ENCODE measurements around the gene RNF19B.
"Not testable (repeated sequence)": the region's sequence is repeated elsewhere in the genome, so short reads cannot be mapped to it uniquely, and the experiment has no call there.

The RNF19B gene

GRCh38 chr1:32964461-32965250 is at the start of gene RNF19B:
RNF19B (minus strand) TSS chr1:32964809; CDS start chr1:32964685, 124 bp downstream.
- FAIRE-seq = peak; percentile 37

GRCh38 chr1:33013791-33014190 is 49.2 kb upstream of the RNF19B start:
- FAIRE-seq = no peak

- no peak for FAIRE-seq
Measured at GRCh38 chr1:33012165-33012564, 47.6 kb upstream of the RNF19B start.

- no peak for FAIRE-seq
Measured at GRCh38 chr1:33010932-33011731, 46.5 kb upstream of the RNF19B start.

- FAIRE-seq = no peak
Measured at GRCh38 chr1:33009561-33009960, 45.0 kb upstream of the RNF19B start.

GRCh38 chr1:33008051-33008914 is 43.7 kb upstream of the RNF19B start:
- FAIRE-seq = no peak

GRCh38 chr1:33007190-33008050 is 42.8 kb upstream of the RNF19B start:
- FAIRE-seq = no peak

- no peak for FAIRE-seq
Measured at GRCh38 chr1:33005838-33006421, 41.3 kb upstream of the RNF19B start.

GRCh38 chr1:33005117-33005837 is 40.7 kb upstream of the RNF19B start:
- FAIRE-seq = no peak

GRCh38 chr1:33004613-33005012 is 40.0 kb upstream of the RNF19B start:
- no peak for FAIRE-seq

- no peak for FAIRE-seq
Measured at GRCh38 chr1:33003657-33004056, 39.0 kb upstream of the RNF19B start.

GRCh38 chr1:33002006-33002405 is 37.4 kb upstream of the RNF19B start:
- no peak for FAIRE-seq

GRCh38 chr1:33001282-33001681 is 36.7 kb upstream of the RNF19B start:
- no peak for FAIRE-seq

- FAIRE-seq = no peak
Measured at GRCh38 chr1:33000427-33001026, 35.9 kb upstream of the RNF19B start.

GRCh38 chr1:32998997-32999396 is 34.4 kb upstream of the RNF19B start:
- no peak for FAIRE-seq

- no peak for FAIRE-seq
Measured at GRCh38 chr1:32998064-32998463, 33.5 kb upstream of the RNF19B start.

- FAIRE-seq = no peak
Measured at GRCh38 chr1:32997381-32997891, 32.8 kb upstream of the RNF19B start.

- FAIRE-seq = not testable (repeated sequence)
Measured at GRCh38 chr1:32993324-32993636, 28.7 kb upstream of the RNF19B start.

GRCh38 chr1:32992489-32993323 is 28.1 kb upstream of the RNF19B start:
- FAIRE-seq = no peak
